ENCODE results near the gene RXRB.

Gene RXRB

DNA sequence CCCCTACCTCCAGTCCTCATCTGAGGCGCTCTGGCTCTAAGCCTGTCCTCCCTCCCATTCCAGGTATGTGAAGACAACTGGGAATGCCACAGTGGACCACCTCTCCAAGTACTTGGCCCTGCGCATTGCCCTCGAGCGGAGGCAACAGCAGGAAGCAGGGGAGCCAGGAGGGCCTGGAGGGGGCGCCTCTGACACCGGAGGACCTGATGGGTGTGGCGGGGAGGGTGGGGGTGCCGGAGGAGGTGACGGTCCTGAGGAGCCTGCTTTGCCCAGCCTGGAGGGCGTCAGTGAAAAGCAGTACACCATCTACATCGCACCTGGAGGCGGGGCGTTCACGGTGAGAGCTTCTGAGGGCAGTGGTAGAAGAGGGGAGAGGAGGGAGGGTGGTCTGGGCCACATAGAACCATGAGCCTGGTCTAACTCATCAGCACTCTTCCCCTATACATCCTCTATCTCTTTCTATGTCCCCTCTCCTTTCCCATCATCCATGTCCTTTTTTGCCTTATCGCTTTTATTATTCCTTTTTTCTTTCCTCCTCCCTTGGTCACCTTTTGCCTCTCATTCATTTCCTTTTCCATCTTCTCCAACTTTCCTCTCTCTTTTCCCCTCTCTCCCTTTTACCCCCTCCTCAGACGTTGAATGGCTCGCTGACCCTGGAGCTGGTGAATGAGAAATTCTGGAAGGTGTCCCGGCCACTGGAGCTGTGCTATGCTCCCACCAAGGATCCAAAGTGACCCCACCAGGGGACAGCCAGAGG is 11.4 kb upstream of the RXRB start:
- no peak for DNase-seq (ENCODE audit: low read depth)

DNA sequence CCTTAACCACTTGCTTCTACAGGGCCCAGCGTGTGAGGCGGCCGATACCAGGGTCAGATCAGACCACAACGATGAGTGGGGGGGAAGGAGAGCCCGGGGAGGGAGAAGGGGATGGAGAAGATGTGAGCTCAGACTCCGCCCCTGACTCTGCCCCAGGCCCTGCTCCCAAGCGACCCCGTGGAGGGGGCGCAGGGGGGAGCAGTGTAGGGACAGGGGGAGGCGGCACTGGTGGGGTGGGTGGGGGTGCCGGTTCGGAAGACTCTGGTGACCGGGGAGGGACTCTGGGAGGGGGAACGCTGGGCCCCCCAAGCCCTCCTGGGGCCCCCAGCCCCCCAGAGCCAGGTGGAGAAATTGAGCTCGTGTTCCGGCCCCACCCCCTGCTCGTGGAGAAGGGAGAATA is 10.7 kb upstream of the RXRB start:
- DNase-seq (ENCODE audit: low read depth) = no peak

- DNase-seq (ENCODE audit: low read depth) = no peak
Measured at GRCh38 chr6:33209856-33210255, 9.4 kb upstream of the RXRB start.

DNA sequence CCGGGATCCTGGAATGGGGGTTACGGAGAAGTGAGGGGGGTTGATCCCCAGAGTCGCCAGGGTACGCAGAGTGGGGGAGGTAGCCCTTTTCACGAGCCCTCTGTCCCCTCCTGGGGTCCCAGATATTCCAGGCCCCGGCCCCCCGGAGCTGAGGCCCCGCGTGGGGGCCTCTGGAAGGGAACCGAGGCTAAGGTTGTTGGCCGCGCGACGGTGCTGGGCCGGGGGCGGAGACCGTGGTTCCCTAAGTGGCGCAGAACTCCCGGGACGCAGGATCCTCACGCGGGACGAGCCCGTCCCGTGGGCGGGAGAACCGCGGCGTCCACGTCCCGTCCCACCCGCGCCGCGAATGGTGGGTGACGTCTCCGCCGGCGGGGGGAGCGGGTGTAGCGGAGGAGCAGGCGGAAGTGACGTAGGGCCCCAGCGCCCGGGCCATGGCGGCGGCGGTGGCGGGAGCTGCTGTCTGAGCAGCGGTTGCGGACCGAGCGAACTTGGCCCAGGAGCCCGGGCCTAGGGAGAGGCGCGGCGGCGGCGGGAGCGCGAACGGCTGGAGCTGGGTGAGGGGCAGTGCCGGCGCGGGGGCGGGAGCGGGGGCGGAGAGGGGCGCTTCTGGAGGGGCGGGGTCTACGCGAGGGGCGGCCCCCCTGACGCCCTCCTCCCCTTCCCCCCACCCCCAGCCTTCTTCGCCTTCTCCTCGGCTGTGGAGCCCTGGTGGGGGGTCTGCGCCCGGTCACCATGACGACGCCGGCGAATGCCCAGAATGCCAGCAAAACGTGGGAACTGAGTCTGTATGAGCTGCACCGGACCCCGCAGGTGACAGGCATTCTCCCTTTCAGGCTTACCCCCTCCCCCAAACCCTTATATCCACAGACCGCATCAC is 7.9 kb upstream of the RXRB start, which contains the start of gene RING1:
Gene RING1, plus strand, starts transcription at position 410 of the 877 bp plus-strand sequence. Its CDS starts 323 bp downstream, at position 733.
- peak; percentile 77 for DNase-seq (ENCODE audit: low read depth)

DNA sequence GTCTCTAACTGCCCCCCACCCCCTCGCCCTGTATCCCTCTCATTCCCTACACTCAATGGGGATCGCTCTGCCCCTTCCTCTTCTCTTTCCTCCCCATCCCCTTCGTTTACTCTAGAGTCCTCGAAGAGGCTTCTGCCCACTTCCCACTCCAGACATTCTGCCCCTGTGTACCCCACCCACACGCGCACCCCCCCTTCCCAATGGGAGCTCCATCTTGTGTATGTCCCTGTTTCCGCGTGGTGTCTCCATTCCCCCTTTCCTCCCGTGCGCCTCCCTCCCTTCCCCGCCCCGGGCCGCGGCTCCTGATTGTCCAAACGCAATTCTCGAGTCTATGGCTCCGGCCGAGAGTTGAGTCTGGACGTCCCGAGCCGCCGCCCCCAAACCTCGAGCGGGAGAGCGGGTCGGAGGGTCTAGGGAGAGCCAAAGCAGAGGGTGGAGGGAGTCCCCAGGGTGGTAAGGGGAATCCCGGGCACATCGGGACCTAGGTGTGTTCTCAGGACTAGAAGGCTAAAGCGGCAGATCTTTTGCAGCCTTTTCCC is 7.2 kb upstream of the RXRB start:
- DNase-seq (ENCODE audit: low read depth) = no peak

GRCh38 chr6:33206864-33207551 is 6.5 kb upstream of the RXRB start:
- DNase-seq (ENCODE audit: low read depth) = no peak

- DNase-seq (ENCODE audit: low read depth) = no peak
Measured at GRCh38 chr6:33206027-33206863, 5.8 kb upstream of the RXRB start.

- DNase-seq (ENCODE audit: low read depth) = no peak
Measured at GRCh38 chr6:33205191-33206026, 4.9 kb upstream of the RXRB start.

DNA sequence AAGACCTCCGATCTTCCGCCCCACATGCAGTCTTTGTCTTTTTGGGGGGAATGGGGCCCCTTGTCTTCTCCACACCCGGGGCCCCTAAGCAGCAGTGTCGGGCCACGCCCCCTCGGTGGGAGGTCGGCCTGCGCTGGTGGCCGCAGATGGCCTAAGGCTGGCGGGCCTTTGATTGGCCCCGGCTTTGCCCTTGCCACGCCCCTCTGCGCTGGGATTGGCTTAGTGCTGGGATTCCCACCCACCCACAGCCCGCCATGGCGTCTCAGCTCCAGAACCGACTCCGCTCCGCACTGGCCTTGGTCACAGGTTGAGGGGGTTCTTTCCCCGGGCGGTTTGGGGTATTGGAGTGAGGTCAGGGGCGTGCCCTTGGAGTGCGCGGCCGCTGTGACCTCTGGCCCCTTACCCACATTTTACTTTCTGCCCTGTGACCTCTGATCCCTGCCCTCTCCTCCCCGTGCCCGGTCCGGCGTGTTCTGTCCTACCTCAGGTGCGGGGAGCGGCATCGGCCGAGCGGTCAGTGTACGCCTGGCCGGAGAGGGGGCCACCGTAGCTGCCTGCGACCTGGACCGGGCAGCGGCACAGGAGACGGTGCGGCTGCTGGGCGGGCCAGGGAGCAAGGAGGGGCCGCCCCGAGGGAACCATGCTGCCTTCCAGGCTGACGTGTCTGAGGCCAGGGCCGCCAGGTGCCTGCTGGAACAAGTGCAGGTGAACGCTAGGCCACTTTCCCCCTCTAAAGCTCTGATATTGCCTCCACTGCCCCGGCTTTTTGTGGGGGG is 4.1 kb upstream of the RXRB start, which contains the start of gene HSD17B8:
Gene HSD17B8, plus strand, starts transcription at position 241 of the 776 bp plus-strand sequence. Its CDS starts 14 bp downstream, at position 255.
- peak; percentile 94 for DNase-seq (ENCODE audit: low read depth)

GRCh38 chr6:33204165-33204414 is 3.6 kb upstream of the RXRB start:
- no peak for DNase-seq (ENCODE audit: low read depth)

DNA sequence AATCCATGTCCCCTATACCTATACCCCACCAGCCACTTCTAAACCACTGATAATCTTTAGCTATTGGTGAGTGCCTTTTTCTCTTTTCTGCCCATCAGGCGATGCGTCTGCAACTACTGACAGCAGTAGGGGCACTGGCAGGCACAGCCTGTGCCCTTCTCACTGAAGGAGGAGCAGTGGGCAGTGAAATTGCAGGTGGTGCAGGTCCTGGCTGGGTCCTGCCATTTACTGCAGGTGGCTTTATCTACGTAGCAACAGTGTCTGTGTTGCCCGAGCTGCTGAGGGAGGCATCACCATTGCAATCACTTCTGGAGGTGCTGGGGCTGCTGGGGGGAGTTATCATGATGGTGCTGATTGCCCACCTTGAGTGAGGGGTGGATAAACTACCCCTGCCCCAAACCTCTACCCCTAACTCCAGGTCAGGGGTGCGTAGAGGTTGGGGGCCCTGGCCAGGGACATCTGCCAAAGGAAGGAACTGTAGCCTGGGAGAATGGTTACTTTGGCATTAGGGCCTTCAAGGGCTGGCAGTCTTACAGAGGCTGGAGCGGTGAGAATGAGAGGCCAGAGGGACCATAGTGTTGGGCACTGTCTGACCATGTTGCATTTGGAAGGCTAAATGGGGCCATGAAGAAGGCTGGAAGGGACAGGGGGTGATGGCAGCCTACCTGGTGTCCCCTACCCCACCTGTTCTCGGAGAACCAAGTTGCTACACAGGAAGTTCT is 3.1 kb upstream of the RXRB start:
- DNase-seq (ENCODE audit: low read depth) = no peak

DNA sequence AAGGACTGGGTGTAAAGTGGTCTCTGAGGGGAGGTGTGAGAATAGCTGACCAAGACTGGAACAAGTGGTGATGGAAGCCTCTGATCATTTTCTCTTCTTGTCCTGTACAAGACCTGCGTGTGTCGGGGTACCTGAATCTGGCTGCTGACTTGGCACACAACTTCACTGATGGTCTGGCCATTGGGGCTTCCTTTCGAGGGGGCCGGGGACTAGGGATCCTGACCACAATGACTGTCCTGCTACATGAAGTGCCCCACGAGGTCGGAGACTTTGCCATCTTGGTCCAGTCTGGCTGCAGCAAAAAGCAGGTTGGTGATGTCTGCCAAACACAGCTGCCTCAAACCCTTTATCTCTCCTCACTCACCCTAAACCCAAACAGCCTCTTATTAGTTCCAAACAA is 2.3 kb upstream of the RXRB start:
- no peak for DNase-seq (ENCODE audit: low read depth)

DNA sequence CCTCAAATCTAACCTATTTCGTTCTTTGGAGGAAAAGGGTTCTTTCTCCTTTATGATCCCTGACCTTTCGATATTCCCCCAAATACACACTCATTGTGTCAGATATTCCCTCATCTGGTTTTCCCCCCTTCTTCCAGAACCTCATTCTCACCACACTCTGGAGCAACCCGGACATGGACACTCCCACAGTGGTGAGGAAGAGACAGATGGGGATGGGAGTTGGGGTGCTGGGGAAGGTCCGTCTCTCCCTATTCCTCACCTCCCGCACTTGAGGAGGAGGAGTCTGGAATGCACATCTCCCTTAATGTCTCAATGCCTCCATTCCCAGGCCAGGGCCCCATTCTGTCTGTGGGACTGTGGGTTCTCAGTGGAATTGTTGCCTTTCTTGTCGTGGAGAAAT is 1.5 kb upstream of the RXRB start:
- no peak for DNase-seq (ENCODE audit: low read depth)

GRCh38 chr6:33201147-33201545 is 681 bp upstream of the RXRB start:
- DNase-seq (ENCODE audit: low read depth) = no peak

- peak; percentile 60 for DNase-seq (ENCODE audit: low read depth)
Measured at GRCh38 chr6:33199687-33200218, 712 bp downstream of the RXRB start.

- no peak for DNase-seq (ENCODE audit: low read depth)
Measured at GRCh38 chr6:33198853-33199436, 1.5 kb downstream of the RXRB start.

- DNase-seq (ENCODE audit: low read depth) = no peak
Measured at GRCh38 chr6:33198159-33198852, 2.2 kb downstream of the RXRB start.

All from stimulated activated CD8-positive, alpha-beta memory T cell treated with anti-CD3 and anti-CD28 coated beads, Interleukin-4, amount 100 ng/mL, for 24 hours (primary cell).